Measurements from ENCODE around the gene SERPINI1. TPM values are rescaled to one million over a fixed set of nuclear protein-coding genes. Genes with fewer than 3 reads are reported as not detected.

The SERPINI1 gene
- total and polyA plus RNA-seq, 4 donors, result 8.9 to 13.8 (median 12.7) TPM

- no peak for ATAC-seq (ENCODE audit: low FRiP score)
- intact Hi-C loops (cut with DNase I), result no loop called here
- WGBS, 2 donors, result 75 to 81% methylated on average over 1 of the region's 1 CpG
Measured at GRCh38 chr3:167761302-167761701, 25.8 kb downstream of the SERPINI1 start.

GRCh38 chr3:167762296-167762695, 26.8 kb downstream of the SERPINI1 start:
- H3K4me1 ChIP-seq (ENCODE audit: control insufficient read depth in 1 of 2, insufficient read depth in 2 of 2, low read length in 2 of 2), result peaks cover 0 to 1% of the 10 kb centered on the region in 2 donors
- no peaks in the 10 kb centered on the region for H3K27me3 ChIP-seq (ENCODE audit: control insufficient read depth in 1 of 2, insufficient read depth in 2 of 2, low read length in 1 of 2)
- no peaks in the 10 kb centered on the region for H3K9me3 ChIP-seq (ENCODE audit: control insufficient read depth, low read length)
- intact Hi-C loops (cut with DNase I), result no loop called here
- 47 to 59% methylated on average over 2 of the region's 2 CpGs for WGBS, 2 donors
- DNase-seq (no peak), ATAC-seq (ENCODE audit: low FRiP score) (no peak)
- no peaks in the 10 kb centered on the region for H3K36me3 ChIP-seq (ENCODE audit: control insufficient read depth in 1 of 2, insufficient read depth in 2 of 2, low read length in 1 of 2)
- H3K27ac ChIP-seq (ENCODE audit: low read depth in 1 of 2, low read length in 2 of 2), result no peak overlapping the region
- no peak overlapping the region for H3K4me3 ChIP-seq (ENCODE audit: low read length in 2 of 2)

More at GRCh38 chr3:167761302-167761701, 25.8 kb downstream of the SERPINI1 start:
- Histone ChIP-seq H3K27me3 (ENCODE audit: control insufficient read depth in 1 of 2, insufficient read depth in 2 of 2, low read length in 1 of 2) (no peaks in the 10 kb centered on the region), H3K36me3 (ENCODE audit: control insufficient read depth in 1 of 2, insufficient read depth in 2 of 2, low read length in 1 of 2) (no peaks in the 10 kb centered on the region), H3K27ac (ENCODE audit: low read depth in 1 of 2, low read length in 2 of 2) (no peak overlapping the region), H3K4me3 (ENCODE audit: low read length in 2 of 2) (no peak overlapping the region), H3K9me3 (ENCODE audit: control insufficient read depth, low read length) (no peaks in the 10 kb centered on the region), H3K4me1 (ENCODE audit: control insufficient read depth in 1 of 2, insufficient read depth in 2 of 2, low read length in 2 of 2) (peaks cover 0 to under 1% of the 10 kb centered on the region in 2 donors)
- no peak for DNase-seq

GRCh38 chr3:167772992-167773391, 37.5 kb downstream of the SERPINI1 start:
- ATAC-seq (ENCODE audit: low FRiP score) (no peak), DNase-seq (no peak)
- intact Hi-C loops (cut with DNase I), result no loop called here
- H3K27me3 ChIP-seq (ENCODE audit: control insufficient read depth in 1 of 2, insufficient read depth in 2 of 2, low read length in 1 of 2), result no peaks in the 10 kb centered on the region
- no peak overlapping the region for H3K27ac ChIP-seq (ENCODE audit: low read depth in 1 of 2, low read length in 2 of 2)
- no peak overlapping the region for H3K4me3 ChIP-seq (ENCODE audit: low read length in 2 of 2)
- WGBS, 2 donors, result 10 to 13% methylated on average over 3 of the region's 3 CpGs
- H3K4me1 ChIP-seq (ENCODE audit: control insufficient read depth in 1 of 2, insufficient read depth in 2 of 2, low read length in 2 of 2), result no peaks in the 10 kb centered on the region
- peaks cover 2% of the 10 kb centered on the region for H3K9me3 ChIP-seq (ENCODE audit: control insufficient read depth, low read length)
- no peaks in the 10 kb centered on the region for H3K36me3 ChIP-seq (ENCODE audit: control insufficient read depth in 1 of 2, insufficient read depth in 2 of 2, low read length in 1 of 2)

GRCh38 chr3:167773584-167773983, 38.1 kb downstream of the SERPINI1 start:
- Histone ChIP-seq H3K4me1 (ENCODE audit: control insufficient read depth in 1 of 2, insufficient read depth in 2 of 2, low read length in 2 of 2) (no peaks in the 10 kb centered on the region), H3K36me3 (ENCODE audit: control insufficient read depth in 1 of 2, insufficient read depth in 2 of 2, low read length in 1 of 2) (no peaks in the 10 kb centered on the region), H3K27me3 (ENCODE audit: control insufficient read depth in 1 of 2, insufficient read depth in 2 of 2, low read length in 1 of 2) (no peaks in the 10 kb centered on the region), H3K27ac (ENCODE audit: low read depth in 1 of 2, low read length in 2 of 2) (no peak overlapping the region), H3K9me3 (ENCODE audit: control insufficient read depth, low read length) (peaks cover 4% of the 10 kb centered on the region), H3K4me3 (ENCODE audit: low read length in 2 of 2) (no peak overlapping the region)
- 42 to 52% methylated on average over 1 of the region's 1 CpG for WGBS, 2 donors
- no peak for DNase-seq
- intact Hi-C loops (cut with DNase I), result no loop called here
- no peak for ATAC-seq (ENCODE audit: low FRiP score)

- intact Hi-C loops (cut with DNase I), result no loop called here
- Histone ChIP-seq H3K9me3 (ENCODE audit: control insufficient read depth, low read length) (peaks cover 4% of the 10 kb centered on the region), H3K27me3 (ENCODE audit: control insufficient read depth in 1 of 2, insufficient read depth in 2 of 2, low read length in 1 of 2) (no peaks in the 10 kb centered on the region), H3K4me1 (ENCODE audit: control insufficient read depth in 1 of 2, insufficient read depth in 2 of 2, low read length in 2 of 2) (no peaks in the 10 kb centered on the region), H3K27ac (ENCODE audit: low read depth in 1 of 2, low read length in 2 of 2) (no peak overlapping the region), H3K4me3 (ENCODE audit: low read length in 2 of 2) (no peak overlapping the region), H3K36me3 (ENCODE audit: control insufficient read depth in 1 of 2, insufficient read depth in 2 of 2, low read length in 1 of 2) (no peaks in the 10 kb centered on the region)
- WGBS, 2 donors, result 9 to 14% methylated on average over 4 of the region's 4 CpGs
- DNase-seq, result no peak
- ATAC-seq (ENCODE audit: low FRiP score), result no peak
Measured at GRCh38 chr3:167776066-167776685, 40.7 kb downstream of the SERPINI1 start.

DNA sequence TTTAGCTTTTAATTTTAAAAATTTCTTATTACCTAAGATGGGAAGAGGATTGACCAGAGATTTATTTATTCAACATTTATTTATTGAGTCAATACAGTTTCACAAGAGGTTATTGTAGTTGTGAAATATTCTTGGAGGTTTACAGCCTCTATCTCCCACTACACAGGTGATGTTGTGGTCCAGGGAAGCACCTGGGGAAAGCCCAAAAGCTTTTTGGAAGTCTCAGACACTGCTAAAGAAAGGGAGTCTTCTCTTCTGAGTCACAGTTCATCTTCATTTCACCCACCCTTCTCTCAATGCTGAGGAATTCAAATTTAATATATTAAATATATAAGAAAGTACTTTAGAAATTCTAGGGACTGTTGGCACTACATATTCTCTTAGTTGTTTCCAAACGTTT, 41.8 kb downstream of the SERPINI1 start:
- DNase-seq, result no peak
- Histone ChIP-seq H3K9me3 (ENCODE audit: control insufficient read depth, low read length) (peaks cover 4% of the 10 kb centered on the region), H3K4me1 (ENCODE audit: control insufficient read depth in 1 of 2, insufficient read depth in 2 of 2, low read length in 2 of 2) (no peaks in the 10 kb centered on the region), H3K27me3 (ENCODE audit: control insufficient read depth in 1 of 2, insufficient read depth in 2 of 2, low read length in 1 of 2) (no peaks in the 10 kb centered on the region), H3K27ac (ENCODE audit: low read depth in 1 of 2, low read length in 2 of 2) (no peak overlapping the region), H3K4me3 (ENCODE audit: low read length in 2 of 2) (no peak overlapping the region), H3K36me3 (ENCODE audit: control insufficient read depth in 1 of 2, insufficient read depth in 2 of 2, low read length in 1 of 2) (no peaks in the 10 kb centered on the region)
- 68 to 76% methylated on average over 1 of the region's 1 CpG for WGBS, 2 donors
- intact Hi-C loops (cut with DNase I), result no loop called here
- ATAC-seq (ENCODE audit: low FRiP score), result no peak

DNA sequence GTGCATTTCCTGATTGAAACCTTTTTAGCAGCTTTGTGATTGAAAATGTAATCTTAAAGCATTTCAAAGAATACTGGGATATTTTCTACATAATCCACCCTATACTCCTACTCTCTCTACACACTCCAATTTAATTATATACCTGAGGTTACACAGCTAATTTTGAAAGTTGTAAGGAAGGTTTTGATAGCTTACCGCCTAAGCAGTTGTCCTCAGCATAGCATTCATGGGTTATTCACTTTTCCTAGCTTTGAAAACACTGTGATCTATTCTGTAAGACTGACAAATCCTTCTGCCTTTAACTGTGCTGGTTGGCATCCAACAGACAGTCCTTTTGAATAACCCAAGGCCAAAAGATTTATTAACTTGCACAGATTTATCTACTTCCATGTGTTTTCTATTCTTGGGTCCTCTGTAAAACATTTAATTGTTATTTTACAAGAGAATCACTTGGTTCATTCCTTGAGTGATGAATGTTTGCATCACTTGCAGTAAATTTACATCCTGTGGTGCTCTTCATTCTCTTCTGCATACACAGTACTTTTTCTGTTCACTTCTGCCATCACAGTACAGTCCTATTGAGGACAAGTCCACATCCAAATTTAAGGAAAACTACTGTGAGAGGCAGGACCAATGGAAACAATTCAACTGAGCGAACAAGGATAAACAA, 44.8 kb downstream of the SERPINI1 start:
- DNase-seq (no peak), ATAC-seq (ENCODE audit: low FRiP score) (no peak)
- 95 to 99% methylated on average over 2 of the region's 2 CpGs for WGBS, 2 donors

DNA sequence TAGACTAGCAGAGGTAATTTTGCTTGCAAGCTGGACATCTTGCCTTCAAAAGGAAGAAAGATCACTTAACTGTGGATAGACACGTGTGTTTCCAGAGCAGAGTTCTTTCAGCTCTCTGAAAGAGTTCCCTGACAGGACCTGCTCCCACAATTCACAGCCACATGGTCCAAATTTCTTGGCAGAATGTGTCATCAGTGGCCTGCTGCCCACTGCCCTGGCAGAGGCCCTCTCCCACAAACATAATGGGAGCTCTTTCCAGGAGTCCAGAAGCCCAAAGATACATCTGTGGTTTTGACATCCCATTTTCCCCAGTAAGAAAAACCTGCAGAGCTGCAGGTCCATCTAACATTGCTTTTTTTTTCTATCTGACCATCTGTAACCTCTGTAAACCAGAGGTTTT, 48.3 kb downstream of the SERPINI1 start:
- Histone ChIP-seq H3K36me3 (ENCODE audit: control insufficient read depth in 1 of 2, insufficient read depth in 2 of 2, low read length in 1 of 2) (no peaks in the 10 kb centered on the region), H3K9me3 (ENCODE audit: control insufficient read depth, low read length) (no peaks in the 10 kb centered on the region), H3K4me3 (ENCODE audit: low read length in 2 of 2) (no peak overlapping the region), H3K4me1 (ENCODE audit: control insufficient read depth in 1 of 2, insufficient read depth in 2 of 2, low read length in 2 of 2) (peaks cover 0 to 2% of the 10 kb centered on the region in 2 donors), H3K27ac (ENCODE audit: low read depth in 1 of 2, low read length in 2 of 2) (no peak overlapping the region), H3K27me3 (ENCODE audit: control insufficient read depth in 1 of 2, insufficient read depth in 2 of 2, low read length in 1 of 2) (no peaks in the 10 kb centered on the region)
- intact Hi-C loops (cut with DNase I), result no loop called here
- peak in 1 of 2 donors; percentile 75 for DNase-seq
- WGBS, 2 donors, result 2 to 7% methylated on average over 1 of the region's 1 CpG
- ATAC-seq (ENCODE audit: low FRiP score), result peak; percentile 41

More for the DNA sequence above, 44.8 kb downstream of the SERPINI1 start:
- no peaks in the 10 kb centered on the region for H3K36me3 ChIP-seq (ENCODE audit: control insufficient read depth in 1 of 2, insufficient read depth in 2 of 2, low read length in 1 of 2)
- H3K9me3 ChIP-seq (ENCODE audit: control insufficient read depth, low read length), result peaks cover 4% of the 10 kb centered on the region
- no peak overlapping the region for H3K4me3 ChIP-seq (ENCODE audit: low read length in 2 of 2)
- no peaks in the 10 kb centered on the region for H3K27me3 ChIP-seq (ENCODE audit: control insufficient read depth in 1 of 2, insufficient read depth in 2 of 2, low read length in 1 of 2)
- intact Hi-C loops (cut with DNase I), result no loop called here
- no peak overlapping the region for H3K27ac ChIP-seq (ENCODE audit: low read depth in 1 of 2, low read length in 2 of 2)
- H3K4me1 ChIP-seq (ENCODE audit: control insufficient read depth in 1 of 2, insufficient read depth in 2 of 2, low read length in 2 of 2), result peaks cover 0 to 2% of the 10 kb centered on the region in 2 donors

DNA sequence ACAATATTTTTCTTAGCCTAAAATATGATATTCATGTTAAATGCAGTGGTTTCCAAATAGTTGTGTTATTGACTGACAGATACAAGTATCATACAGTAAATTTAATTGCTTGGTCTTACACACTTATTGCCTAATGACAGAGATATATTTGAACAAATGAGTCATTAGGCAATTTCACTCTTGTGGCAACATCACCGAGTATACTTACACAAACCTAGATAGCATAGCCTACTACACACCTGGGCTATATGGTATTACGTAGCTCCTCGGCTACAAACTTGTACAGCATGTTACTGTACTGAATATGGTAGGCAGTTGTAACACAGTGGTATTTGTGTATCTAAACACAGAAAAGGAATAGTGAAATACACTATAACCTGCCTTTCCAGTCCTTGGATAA, 50.3 kb downstream of the SERPINI1 start:
- H3K27me3 ChIP-seq (ENCODE audit: control insufficient read depth in 1 of 2, insufficient read depth in 2 of 2, low read length in 1 of 2), result no peaks in the 10 kb centered on the region
- no peak for DNase-seq
- H3K27ac ChIP-seq (ENCODE audit: low read depth in 1 of 2, low read length in 2 of 2), result no peak overlapping the region
- H3K9me3 ChIP-seq (ENCODE audit: control insufficient read depth, low read length), result no peaks in the 10 kb centered on the region
- H3K36me3 ChIP-seq (ENCODE audit: control insufficient read depth in 1 of 2, insufficient read depth in 2 of 2, low read length in 1 of 2), result no peaks in the 10 kb centered on the region
- intact Hi-C loops (cut with DNase I), result no loop called here
- no peak for ATAC-seq (ENCODE audit: low FRiP score)
- 95 to 96% methylated on average over 3 of the region's 3 CpGs for WGBS, 2 donors
- peaks cover 0 to 2% of the 10 kb centered on the region in 2 donors for H3K4me1 ChIP-seq (ENCODE audit: control insufficient read depth in 1 of 2, insufficient read depth in 2 of 2, low read length in 2 of 2)
- H3K4me3 ChIP-seq (ENCODE audit: low read length in 2 of 2), result no peak overlapping the region

Measured in aorta (tissue), 5 donors.